Suprapubic skin (tissue), 4 donors: Measurements from ENCODE around the gene ADCY5.

Experiments
- CTCF ChIP-seq, 2 donors: fragments of 200-600 bp in 1 of 2; fragments of 450-650 bp in 1 of 2; sonication (generic) in 1 of 2; IDR thresholded peaks; one replicate each; pipeline ENCODE4 v1.5.1; 2016 to 2019; ENCODE audit warnings: antibody characterized with exemption in 2 of 2, mild to moderate bottlenecking in 1 of 2, moderate library complexity in 1 of 2
- POLR2A ChIP-seq, 2 donors: fragments of 450-650 bp; IDR thresholded peaks; one replicate each; pipeline ENCODE4 v1.6.1; 2017; ENCODE audit warnings: antibody characterized with exemption in 2 of 2, mild to moderate bottlenecking in 2 of 2, moderate library complexity in 2 of 2
- POLR2AphosphoS5 ChIP-seq, 3 donors: sonication (generic); formaldehyde crosslinking; IDR thresholded peaks; one replicate each; pipeline ENCODE4 v1.6.1; 2017; ENCODE audit warnings: antibody characterized with exemption in 3 of 3

- no peak for TF ChIP-seq CTCF (IDR thresholded peaks at IDR 0.05)
- no peak for TF ChIP-seq POLR2A (IDR thresholded peaks at IDR 0.05)
- no peak for TF ChIP-seq POLR2AphosphoS5 (IDR thresholded peaks at IDR 0.05)
These were observed 130.5 kb downstream of the ADCY5 start for GRCh38 chr3:123318374-123318773.
